Tibial nerve (tissue), 3 donors: ENCODE results near the gene GRID1.

Source experiments
- CTCF ChIP-seq, 5 experiments: fragments of 200-600 bp in 3 of 5; fragments of 450-650 bp in 2 of 5; sonication (generic) in 3 of 5; IDR thresholded peaks; one replicate each; pipeline ENCODE4 v1.5.1; 2016 to 2019; ENCODE audit warnings: antibody characterized with exemption in 5 of 5, mild to moderate bottlenecking in 3 of 5, moderate library complexity in 2 of 5
- POLR2A ChIP-seq, 2 donors: fragments of 450-650 bp; IDR thresholded peaks; one replicate each; pipeline ENCODE4 v1.6.1; 2017; ENCODE audit warnings: antibody characterized with exemption in 2 of 2, mild to moderate bottlenecking in 2 of 2, moderate library complexity in 2 of 2

- TF ChIP-seq POLR2A (IDR thresholded peaks at IDR 0.05) (no peak), CTCF (IDR thresholded peaks at IDR 0.05) (no peak)
Observed at GRCh38 chr10:86167121-86167761, 199.4 kb downstream of the GRID1 start.
